GM18505 (cell line): ENCODE measurements around the gene S100PBP.
A peak's percentile ranks its signal among the peaks of the same experiment; 100 is the strongest.
"Not testable (repeated sequence)": the region's sequence is repeated elsewhere in the genome, so short reads cannot be mapped to it uniquely, and the experiment has no call there.

Source experiments
- ATAC-seq: cut with Tn5 transposase; IDR thresholded peaks from one replicate; pipeline ENCODE4 v1.9.1; 2021; ENCODE audit not compliant: unreplicated experiment
- POLR2A ChIP-seq: IDR thresholded peaks from 4 replicates; pipeline ENCODE4 v1.6.1; 2011; ENCODE audit warnings: borderline replicate concordance; ENCODE audit not compliant: insufficient read depth, insufficient read length; ENCODE audit errors: extremely low read depth

Gene S100PBP

GRCh38 chr1:32801096-32801715 is 16.2 kb upstream of the S100PBP start:
- TF ChIP-seq POLR2A = no peak
- no peak for ATAC-seq

GRCh38 chr1:32804460-32804859 is 13.0 kb upstream of the S100PBP start:
- not testable (repeated sequence) for ATAC-seq

- ATAC-seq = no peak
- no peak for TF ChIP-seq POLR2A
These were observed 11.2 kb upstream of the S100PBP start for GRCh38 chr1:32806290-32806689.

- no peak for ATAC-seq
- TF ChIP-seq POLR2A = no peak
These were observed 10.4 kb upstream of the S100PBP start for GRCh38 chr1:32806910-32807523.

GRCh38 chr1:32808580-32808979 is 8.9 kb upstream of the S100PBP start:
- ATAC-seq = no peak
- no peak for TF ChIP-seq POLR2A

- ATAC-seq = no peak
- no peak for TF ChIP-seq POLR2A
These were observed 7.1 kb upstream of the S100PBP start for GRCh38 chr1:32810358-32810757.

GRCh38 chr1:32811265-32811664 is 6.2 kb upstream of the S100PBP start:
- no peak for ATAC-seq
- no peak for TF ChIP-seq POLR2A

- no peak for TF ChIP-seq POLR2A
- ATAC-seq = no peak
These were observed 5.5 kb upstream of the S100PBP start for GRCh38 chr1:32811917-32812316.

- no peak for ATAC-seq
- TF ChIP-seq POLR2A = no peak
These were observed 3.3 kb upstream of the S100PBP start for GRCh38 chr1:32813941-32814739.

GRCh38 chr1:32816676-32817158 is 736 bp upstream of the S100PBP start:
- no peak for ATAC-seq
- TF ChIP-seq POLR2A = no peak

- ATAC-seq = peak; percentile 15
- no peak for TF ChIP-seq POLR2A
These were observed 648 bp downstream of the S100PBP start for GRCh38 chr1:32817815-32818786.

- no peak for ATAC-seq
These were observed 1.5 kb downstream of the S100PBP start for GRCh38 chr1:32818804-32819541.

GRCh38 chr1:32825181-32825580 is 7.7 kb downstream of the S100PBP start:
- no peak for ATAC-seq
- no peak for TF ChIP-seq POLR2A

More at GRCh38 chr1:32818804-32819541, 1.5 kb downstream of the S100PBP start:
- peak; percentile 58 for TF ChIP-seq POLR2A

GRCh38 chr1:32828341-32828740 is 10.9 kb downstream of the S100PBP start:
- ATAC-seq = no peak

More at GRCh38 chr1:32828341-32828740, 10.9 kb downstream of the S100PBP start:
- TF ChIP-seq POLR2A = no peak
